Activated CD4-positive, alpha-beta T cell treated with anti-CD3 and anti-CD28 coated beads, Interleukin-10, Interleukin-2, amounts not matched to agents 100 ng/mL and 50 ng/mL, durations not matched to agents 16 hours and 8 hours (primary cell): ENCODE measurements around the gene STAM2.
"Not testable (repeated sequence)": the region's sequence is repeated elsewhere in the genome, so short reads cannot be mapped to it uniquely, and the experiment has no call there.

ENCODE experiments used
- DNase-seq: peaks from one replicate; pipeline ENCODE4 v3.0.0-alpha.2; 2020

STAM2 gene

DNA sequence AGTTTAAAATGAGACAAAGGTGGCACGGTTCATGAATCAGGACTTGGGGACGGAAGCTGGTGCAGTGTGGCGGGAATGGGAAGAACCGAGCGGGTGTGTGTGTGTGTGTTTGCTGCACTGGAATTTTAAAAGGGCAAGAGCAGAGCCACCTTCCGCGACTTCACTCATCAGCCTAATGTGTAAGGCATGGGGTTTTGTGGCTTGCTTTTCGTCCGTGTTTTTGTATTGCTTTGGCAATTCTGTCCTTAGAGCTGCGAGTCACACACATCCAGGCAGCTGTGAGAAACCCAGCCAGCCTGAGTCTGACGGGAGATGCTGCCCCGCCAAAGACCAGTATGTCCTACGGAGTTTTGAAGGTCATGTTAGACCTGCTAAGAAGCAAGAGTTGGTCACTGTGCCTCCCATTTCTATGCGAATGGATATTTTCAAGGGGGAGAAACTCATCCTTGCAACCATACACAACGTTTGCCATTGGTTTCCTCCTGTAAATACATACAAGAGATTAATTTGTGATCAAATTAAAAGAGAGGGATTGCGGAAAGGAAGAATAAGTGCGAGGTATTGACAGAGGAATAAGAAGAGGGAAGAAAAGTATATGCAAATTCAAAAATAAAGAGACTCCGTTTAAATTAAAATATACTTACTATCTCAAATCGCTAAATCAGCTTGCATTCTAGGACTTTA lies 76.1 kb downstream of the STAM2 start:
- no peak for DNase-seq

DNA sequence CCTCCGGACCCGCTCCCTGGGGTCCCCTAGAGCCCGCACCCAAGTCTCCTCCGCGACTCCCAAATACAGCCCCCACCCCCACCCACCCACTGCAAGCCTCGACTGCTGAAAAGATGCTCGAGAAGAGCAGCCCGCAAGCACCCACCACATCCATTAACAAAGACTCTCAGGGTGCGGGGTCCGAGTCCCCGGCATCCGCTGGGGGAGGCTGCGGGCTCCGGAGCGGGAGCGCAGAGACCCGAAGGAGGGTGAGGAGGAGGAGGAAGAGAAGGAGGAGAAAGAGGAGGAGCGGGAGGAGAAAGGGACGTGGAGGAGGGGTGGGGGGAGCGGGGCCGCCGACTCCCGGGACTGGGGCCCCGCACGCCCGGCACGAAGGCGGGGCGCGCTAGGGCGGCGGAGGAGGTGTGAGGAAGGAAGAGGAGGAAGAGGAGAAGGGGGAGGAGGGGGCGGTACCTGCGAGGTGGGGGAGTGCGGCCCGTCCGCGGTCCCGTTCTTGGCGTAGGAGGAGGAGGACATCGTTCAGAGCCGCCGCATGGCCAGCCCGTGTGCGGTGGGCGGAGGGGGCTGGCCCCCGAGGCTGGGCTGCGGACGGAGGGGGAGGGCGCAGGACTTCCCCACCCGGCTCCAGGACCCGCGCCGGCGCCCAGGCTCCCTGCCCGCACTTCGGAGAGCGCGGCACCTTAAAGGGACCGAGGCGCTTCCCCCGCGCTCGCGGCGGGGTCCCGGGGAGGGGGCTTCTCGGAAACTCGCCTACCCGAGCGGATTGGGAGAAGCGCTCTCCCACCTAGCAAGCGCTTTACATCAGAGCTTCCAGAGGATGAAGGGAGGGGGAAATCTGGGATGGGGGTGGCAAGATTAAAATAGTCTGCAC lies 76.8 kb downstream of the STAM2 start, which contains the start of gene CACNB4:
TSS of gene CACNB4 (minus strand) at position 549 of the 871 bp plus-strand sequence.
- no peak for DNase-seq

DNA sequence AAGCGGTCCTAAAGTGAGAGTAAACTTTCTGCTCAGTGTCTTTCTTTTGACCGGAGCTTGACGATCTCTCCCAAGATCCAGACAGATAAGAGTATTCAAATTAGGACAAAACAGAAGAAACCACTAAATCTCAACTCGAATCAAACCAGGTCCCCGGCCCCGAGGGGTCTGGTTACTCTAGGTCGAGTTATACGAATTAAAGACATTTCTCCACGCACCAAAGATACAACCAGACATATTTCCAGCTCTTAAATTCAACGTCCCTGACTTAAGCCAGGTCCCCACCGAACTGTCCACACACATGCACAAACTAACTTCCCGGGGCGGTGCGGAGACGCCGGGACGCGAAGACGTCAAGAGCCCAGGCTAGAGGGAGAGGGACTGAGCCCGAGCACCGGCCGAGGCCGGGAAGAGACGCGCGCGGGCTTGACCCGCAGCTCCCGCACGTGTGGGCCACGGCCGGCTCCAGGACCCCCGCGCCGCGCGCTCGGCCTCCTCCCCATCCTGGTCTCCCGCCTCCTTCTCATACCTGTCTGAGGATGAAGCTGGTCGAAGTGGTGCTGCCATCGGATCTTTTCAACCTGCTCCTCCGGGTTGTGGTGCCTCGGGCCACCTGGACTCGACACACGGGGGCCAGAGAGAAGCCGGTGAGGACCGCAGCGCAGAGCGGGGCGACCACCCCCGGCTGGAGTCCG lies 77.6 kb downstream of the STAM2 start:
- no peak for DNase-seq

DNA sequence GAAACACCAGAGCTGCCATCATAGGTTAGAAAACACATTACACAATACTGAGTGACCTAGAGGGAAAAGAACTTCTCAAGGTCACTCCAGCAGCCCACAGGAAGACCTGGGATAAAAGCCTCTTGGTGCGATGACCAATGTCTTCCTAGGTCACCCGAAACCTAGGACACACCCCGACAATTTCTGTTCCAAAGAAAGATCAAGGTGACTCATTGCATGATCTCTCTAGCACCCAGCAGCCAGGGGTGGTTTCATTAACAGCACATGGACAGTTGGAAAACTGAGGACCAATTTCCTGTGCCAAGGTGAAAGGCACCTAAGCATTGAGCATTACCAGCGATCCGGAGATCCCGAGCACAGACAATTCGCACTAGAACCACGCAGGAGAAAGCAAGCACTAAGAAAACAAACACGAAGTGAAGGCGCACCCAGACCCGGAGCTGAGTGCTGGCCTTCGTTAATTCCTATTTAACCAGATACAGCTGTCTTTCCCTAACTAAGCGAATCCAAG lies 78.2 kb downstream of the STAM2 start:
- DNase-seq = no peak

DNA sequence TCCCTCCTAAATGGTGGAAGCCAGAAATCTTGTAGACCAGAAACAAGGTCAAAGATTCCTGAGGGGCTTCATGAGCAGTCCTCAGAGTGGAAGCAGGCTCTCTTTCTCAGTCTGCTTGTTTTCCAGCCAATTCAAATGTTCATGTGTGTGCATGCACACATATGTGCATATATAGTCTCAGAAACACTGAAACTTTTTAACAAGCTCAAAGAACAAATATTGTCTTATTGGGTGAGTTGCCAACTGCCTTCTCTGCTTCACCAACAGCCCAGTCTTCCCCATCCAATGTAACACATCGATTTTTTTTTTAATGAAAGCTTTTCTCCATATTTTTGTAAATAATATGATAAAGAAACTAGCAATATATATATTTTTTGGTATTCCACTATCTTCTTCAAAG lies 80.4 kb downstream of the STAM2 start:
- no peak for DNase-seq

DNA sequence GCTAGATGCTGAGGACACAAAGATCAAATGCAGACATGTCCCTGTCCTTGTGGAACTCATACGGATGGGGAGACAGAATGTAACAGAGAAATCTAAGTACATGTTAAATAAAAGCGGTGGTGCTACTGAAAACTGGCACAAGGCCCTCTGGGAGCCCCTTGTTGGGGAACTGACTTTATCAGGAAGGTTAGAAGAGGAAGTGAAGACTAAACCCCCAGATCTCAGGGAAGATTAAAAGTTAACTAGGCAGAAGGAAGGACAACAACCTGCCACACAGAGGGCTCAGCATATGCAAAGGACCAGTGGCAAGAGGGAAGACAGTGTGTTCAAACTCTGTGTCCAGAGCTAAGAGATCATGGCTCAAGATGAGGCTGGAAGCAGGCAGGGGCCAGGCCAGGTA lies 81.5 kb downstream of the STAM2 start:
- DNase-seq = no peak

DNA sequence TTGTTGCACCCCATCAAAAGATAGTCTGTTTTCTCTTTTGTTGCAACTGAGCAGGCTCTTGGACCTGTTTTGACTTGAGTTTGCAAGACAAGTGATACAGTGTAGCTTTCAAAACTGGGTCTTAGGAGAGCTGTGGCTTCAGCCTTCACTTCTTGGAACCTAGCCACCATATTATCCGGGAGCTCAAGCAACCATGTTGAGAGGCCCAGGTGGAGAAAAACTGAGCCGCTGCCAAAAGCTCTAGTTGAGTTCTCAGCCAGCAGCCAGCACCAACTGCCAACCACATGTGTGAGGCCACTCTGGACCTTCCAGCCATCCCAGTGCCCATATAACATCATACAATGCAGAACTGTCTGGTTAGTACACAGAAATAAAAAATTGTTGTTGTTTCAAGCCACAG lies 82.1 kb downstream of the STAM2 start:
- no peak for DNase-seq

DNA sequence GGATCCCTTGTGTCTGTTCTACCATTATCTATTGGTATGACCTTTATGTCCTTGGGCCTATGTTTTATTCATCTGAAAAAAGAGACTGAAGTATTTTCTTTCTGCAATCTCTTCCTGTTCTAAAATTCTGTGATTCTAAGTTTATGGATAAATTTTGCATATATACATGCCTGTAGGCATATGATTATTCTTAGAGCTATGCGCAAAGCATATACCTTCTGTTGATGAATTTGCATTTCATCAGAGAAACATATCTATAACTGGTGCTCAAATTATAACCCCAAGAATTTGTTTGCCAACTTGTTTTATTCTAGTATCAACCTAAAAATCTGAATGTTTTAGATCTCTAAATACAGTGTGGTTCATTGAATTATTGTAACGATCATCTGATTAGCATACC lies 83.5 kb downstream of the STAM2 start:
- DNase-seq = no peak

DNA sequence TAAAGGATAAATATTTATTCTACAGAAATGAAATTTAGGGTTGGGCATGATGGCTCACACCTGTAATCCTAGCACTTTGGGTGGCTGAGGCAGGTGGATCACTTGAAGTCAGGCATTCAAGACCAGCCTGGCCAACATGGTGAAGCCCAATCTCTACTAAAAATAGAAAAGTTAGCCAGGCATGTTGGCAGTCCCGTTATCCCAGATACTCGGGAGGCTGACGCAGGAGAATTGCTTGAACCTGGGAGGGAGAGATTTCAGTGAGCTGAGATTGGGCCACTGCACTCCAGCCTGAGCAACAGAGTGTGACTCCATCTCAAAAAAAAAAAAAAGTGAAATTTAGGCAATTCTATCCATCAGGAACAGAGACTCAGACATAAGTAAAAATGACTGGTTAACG lies 84.8 kb downstream of the STAM2 start:
- DNase-seq = not testable (repeated sequence)

DNA sequence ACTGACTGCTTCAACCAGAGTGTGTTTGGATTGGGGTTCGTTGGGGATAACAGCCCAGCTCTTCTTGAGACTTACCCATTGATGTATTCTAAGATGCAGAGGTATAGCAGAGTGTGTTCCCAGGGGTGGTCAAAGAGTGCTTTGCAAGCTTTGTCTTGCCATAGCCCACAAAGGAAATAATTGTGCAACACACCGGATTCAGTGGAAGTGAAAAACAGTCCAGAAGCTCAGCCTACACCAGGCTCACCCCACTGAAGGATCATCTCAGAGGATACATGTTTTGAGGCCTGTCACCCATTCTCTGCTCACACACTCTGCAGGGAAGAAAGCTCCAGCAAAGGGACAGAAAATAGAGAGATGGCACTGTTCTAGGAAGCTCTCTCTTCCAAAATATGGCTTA lies 86.3 kb downstream of the STAM2 start:
- no peak for DNase-seq

DNA sequence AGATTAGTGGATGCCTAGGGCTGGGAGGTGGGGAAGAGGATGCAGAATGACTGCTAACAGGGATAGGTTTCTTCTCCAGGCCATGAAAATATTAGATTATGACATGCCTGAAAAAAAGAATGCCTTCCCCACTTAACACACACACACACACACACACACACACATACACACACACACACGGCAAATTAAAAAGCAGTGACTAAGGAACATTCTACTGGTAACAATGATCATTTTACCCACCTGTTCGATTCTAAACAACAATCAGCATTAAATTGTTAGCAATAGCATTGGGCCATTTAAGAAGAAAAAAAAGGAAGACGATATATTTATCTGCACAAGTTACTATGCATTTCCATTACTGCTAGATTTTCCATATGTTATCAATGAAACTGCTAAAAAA lies 87.6 kb downstream of the STAM2 start:
- no peak for DNase-seq

DNA sequence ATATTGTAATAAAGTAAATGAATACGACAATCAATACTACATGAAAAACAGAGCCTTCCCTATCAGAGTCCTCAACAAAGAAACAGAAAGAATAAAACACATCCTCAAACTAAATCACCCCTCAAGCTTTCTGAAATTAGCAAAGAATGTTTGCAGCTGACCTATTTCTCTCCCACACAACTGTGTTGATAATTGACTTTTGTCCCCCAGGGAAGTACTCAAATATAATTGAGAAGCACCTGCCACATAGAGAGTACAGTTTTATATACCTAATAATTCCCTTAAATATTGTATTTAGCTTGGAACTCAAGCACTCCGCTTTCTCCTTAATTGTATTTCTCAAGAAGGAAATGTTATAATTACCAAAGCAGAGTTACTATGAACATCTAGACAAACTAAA lies 89.3 kb downstream of the STAM2 start:
- DNase-seq = no peak

DNA sequence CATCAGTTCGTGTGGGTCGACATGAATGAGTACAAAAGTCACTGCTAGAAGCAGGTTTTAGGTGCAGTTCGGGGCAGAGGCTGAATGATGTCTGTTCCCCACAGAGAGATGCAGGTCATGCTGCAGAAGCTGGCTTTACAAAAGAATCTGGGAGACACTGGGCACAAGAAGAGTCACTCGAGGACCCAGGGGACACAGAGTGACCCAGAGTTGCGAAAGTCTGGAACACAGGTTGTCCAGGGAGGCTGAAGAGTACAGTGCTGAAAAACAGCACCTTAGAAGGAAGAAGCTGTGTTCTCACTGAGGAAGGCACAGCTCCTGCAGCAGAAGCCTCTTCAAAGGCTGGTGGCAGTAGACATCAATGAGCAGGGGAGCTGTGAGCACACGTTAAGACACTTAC lies 91.5 kb downstream of the STAM2 start:
- DNase-seq = no peak

DNA sequence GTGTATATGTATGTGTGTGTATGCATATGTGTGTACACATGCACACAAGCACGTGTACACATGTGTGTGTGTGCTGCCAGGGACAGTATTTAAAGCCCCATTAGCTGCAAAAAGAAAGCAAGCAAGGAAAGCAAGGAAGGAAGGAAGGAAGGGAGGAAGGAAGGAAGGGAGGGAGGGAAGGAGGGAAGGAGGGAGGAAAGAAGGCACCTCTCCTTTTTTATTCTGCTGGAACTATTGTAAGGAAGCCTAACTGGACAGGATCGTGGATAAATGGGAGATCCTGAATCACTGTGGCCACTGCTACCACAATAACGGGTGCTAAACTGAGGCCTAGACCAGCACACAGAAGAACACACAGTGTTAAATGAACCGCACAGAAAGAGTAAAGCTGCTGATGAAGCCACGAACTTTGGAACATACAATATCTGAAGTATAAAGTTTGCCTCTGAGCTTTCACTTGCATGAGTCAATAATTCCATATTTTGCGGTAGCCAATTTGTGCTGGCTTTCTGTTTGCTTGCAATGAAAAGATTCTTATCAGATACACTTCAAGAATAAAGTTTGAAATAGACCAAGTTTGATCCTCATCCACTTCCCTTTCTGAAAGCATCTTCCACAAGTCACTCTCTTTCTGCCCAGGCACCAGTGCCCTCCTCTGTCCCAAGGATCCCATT lies 92.2 kb downstream of the STAM2 start:
- DNase-seq = no peak

DNA sequence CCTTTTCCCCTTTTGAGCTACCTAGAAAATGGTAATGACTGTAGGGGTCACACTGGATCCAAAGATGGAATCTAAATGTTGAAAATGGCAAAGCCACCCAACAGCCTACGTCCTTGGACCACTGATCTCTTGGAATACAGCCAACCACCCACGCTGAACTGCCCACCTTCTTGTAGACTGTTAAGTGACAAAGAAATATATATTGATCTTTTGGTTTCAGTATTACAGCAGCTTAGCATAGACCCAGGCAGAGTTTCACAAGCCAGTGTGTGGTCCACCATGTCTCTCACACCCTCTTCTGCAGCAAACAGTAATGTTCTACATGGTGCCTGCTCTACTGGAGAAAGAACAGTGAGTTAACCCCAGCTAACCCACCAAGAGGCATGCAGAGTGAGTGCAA lies 96.9 kb downstream of the STAM2 start:
- DNase-seq = no peak

DNA sequence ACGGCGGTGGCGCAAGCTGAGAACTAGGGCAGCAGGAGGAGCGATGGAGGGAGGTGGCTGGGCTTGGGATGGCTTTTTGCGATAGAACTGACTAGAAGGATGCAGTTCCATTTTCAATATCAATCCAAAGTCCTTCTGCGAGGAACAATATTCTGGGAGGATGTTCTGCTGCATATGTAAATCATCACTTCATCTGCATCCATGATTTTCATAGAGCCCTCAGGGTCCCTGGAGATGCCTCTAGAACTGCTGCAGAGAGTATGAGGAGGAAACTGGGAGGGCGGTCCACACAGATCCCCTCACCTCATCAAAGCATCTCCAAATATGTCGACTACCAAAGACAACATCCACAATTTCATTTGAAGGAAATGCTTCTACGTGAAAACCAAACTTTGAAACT lies 97.5 kb downstream of the STAM2 start:
- no peak for DNase-seq

DNA sequence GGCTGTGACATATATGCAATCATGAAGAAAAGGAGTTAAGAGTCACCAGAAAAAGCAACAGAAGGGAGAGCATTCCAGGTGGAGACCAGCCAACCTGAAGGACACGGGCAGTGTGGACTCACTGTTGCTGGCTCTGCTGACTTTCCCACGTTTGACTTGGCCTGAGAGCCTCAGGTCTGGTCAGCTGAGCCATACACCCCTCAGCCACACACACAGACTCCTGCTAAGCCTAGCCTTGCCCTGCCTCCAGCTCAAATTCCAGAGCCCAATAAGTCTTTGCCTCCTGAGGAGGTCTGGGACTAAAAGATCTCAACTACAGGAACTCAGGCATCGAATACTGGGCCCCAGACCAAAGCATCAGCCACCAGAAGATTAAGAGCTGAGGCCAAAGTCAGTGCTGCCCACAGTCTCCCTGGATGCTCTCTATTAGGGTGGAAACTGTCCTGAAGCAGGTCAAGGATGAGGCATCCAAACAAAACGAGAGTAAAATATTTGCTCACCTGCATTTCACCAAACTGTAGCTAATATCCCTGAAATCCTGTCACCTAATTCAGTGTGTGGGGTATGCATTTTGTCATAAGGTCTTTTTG lies 100.0 kb downstream of the STAM2 start:
- DNase-seq = no peak

DNA sequence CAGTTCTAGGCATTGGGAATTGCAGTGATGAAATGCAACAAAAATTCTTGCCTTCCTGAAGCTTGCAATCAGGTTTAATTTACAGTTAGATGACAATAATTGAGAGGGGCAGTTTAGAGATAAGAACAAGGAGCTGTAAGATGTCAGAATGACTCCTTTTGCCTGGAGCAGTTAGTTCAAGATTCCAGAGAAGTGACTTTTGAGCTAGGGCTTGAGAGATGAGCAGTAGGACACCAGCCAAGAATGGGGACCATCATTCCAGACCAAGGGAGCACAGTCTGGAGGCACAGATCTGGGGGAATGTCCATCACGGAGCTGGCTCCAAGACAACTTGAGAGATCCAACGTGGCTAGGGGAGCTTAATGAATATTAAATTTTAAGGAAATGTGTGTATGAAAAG lies 103.6 kb downstream of the STAM2 start:
- DNase-seq = no peak

DNA sequence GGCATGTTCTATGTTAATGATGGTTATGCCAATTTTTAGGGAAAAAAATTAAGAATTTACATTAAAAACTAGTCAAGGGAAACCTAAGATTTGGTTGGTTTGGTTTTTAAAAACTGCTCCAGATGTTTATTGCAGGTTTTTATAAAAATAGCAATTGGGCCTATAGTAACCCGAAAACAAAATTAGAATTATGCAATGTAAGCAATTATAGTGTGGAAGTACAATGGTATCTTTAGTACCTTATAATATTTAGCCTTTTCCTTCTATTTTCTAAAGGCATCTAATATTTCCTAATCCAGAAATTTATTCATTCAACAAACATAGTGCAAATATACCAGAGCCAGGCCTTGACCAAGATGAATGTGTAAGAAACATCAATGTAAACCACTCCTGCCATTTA lies 104.0 kb downstream of the STAM2 start:
- DNase-seq = no peak

DNA sequence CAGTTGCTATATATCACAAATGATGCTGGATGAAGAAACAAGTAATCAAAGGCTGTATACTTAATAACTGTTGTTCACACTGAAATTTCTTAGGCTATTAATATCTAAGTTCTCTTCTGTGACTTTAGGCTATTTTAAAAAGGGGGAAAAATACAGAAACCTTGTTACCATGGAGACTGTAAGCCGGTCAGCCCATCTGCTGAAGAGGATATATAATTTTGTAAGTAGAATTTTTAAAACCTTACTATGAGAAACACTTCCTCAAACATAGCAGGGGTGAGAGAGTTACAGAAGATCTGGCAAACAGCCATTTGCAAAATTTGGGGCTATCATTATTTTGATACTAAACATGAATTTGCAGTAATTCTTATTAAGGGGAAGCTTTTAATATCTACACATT lies 104.5 kb downstream of the STAM2 start:
- DNase-seq = no peak

DNA sequence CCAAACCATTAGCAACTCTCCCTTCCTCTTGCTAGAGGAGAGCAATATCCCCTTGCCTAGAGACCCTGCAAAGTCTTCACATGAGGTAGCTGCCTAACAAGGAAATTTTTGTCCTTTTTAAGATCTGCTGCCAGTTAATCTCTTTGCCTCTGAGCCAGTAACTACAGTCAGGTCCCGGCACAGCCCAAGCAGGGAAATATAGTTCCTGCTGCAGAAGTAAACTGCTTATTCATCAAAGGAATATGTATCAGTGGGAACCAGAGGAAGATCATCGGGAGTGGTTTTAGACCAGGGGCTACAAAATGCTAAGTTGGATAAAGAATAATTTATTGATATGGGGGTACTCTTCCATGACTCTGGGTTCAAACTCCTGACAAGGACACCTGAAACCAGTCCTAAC lies 107.3 kb downstream of the STAM2 start:
- DNase-seq = no peak

DNA sequence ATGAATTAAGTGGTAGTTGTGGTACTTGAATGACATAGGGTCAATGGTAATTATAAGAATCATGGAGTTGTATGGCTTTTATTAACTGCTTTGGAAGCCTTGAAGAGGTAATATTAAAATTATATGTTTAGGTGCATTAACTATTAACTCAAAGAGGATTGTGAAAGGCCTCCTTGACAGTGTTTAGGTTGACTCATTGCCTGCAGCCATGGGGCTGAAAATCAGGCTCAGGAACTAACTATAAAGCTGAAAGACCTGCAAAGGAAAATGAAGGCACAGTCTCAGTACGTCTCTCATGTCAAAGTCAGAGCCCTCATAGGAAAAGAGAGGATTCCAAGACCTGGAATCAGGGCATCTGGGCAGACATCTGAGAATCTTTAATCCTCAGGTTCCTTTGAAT lies 107.7 kb downstream of the STAM2 start:
- DNase-seq = no peak
